Kidney capillary endothelial cell (primary cell): ENCODE results near the gene ZNF189.

Experiments
- DNase-seq: peaks from one replicate; pipeline ENCODE4 v3.0.0-alpha.2; 2018; ENCODE audit warnings: low spot score

ZNF189 gene

DNA sequence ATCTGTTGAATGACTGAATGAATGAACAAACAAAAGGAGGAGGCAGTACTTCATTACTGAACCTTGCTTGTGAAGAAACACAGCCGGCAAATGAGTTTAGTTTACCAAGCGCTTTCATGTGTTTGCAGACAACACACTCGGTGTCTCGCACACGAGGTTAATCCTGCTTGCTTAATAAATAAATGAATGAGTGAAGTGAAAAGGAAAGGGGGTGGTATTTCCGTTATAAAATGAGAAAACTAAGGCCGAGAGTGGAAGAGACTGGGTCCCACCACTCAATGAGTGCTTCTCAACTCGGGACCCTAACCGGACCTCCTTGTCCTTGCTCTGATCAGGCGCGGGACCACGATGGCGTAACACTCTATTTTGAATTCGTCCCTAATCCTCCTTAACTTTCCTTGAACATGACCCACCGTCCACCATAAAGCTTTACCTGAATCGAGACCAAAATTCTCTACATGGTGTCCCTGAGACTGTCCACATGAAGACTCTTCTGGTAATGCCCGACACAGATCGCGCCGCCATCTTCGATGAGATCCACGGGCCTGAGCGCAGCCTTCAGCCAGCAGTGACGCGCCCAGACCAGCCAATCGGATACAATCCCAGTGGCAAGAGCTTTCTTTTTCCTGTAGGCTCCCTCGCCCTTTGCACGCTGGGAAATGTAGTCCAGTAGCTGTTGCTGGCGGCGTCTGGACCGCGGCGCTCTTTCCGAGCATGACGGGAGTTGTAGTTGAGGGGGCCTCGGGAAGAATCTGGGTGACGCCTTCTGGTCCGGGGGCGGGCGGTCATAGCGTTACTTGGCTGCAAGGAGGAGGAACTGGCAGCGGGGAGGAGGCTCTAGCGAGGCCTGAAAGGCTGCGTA lies at the start of gene ZNF189, which contains the start of gene MRPL50:
TSS of gene ZNF189 (plus strand) at position 784 of the 862 bp plus-strand sequence. CDS start 306 bp downstream, outside the sequence.
TSS of gene MRPL50 (minus strand) at position 551 of the 862 bp plus-strand sequence. CDS start at position 525, 26 bp downstream.
- DNase-seq, result peak; percentile 99

DNA sequence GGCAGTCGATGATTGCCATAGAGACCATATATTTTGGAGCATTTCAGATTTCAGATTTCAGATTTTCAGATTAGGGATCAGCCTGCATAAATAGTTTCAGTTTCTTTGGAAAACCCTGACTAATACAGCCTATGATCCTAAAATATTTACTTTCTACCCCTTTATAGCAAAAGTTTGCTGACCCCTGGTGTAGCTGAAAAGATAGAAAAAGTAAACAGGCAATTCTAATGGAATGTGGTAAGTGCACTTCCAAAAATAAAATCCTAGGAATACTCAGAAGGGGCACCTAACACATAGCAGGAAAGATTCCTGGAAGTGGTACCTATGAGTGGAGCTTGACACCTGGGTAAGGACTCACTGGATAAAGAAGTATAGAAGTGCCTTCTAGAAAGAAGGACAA lies 48.4 kb upstream of the ZNF189 start:
- no peak for DNase-seq

DNA sequence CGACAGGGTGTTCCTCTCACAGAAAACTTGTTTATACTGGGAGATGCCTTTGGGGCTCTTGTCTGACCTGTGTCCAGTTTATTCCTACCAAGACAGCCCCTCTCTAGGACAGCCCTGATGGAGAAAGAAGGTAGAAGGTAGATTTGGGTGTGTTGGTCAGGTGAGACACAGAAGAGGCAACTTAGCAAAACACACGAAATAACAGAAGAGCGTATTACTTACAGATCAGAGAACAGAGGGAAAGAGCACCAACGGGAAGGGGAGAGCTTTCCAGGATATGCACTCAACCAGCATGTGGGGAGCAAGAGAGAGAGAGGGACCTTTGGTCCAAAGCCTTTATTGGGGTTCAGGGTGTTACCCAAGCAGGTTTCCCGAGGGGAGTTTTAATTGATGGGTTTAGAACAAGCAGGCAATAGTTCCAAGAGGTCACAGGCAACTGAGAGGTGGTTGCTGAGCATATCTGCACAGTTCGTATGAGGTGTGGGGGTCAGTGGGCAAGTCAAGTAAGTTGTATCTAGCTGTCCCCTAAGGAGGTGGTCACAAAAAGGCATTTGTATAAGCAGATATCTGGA lies 45.7 kb upstream of the ZNF189 start:
- DNase-seq, result no peak

DNA sequence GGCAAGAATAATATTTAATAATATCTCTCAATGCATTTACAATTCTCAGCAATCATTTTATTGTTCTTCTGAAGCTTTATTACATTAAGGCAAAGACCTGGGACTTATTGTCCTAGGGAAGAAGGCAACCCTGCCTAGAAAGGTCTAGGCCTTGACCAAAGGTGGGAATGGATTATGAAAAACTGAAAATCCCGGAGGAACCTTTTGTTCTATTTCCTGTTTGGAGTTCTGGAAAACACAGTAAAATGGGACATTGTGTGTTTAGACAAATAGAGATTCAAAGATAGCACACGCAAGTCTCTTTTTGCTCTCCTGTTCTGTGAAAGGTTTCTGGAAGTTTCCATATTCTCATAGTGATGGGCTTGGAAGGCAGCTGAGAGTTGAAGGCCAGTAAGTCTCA lies 45.0 kb upstream of the ZNF189 start:
- no peak for DNase-seq

DNA sequence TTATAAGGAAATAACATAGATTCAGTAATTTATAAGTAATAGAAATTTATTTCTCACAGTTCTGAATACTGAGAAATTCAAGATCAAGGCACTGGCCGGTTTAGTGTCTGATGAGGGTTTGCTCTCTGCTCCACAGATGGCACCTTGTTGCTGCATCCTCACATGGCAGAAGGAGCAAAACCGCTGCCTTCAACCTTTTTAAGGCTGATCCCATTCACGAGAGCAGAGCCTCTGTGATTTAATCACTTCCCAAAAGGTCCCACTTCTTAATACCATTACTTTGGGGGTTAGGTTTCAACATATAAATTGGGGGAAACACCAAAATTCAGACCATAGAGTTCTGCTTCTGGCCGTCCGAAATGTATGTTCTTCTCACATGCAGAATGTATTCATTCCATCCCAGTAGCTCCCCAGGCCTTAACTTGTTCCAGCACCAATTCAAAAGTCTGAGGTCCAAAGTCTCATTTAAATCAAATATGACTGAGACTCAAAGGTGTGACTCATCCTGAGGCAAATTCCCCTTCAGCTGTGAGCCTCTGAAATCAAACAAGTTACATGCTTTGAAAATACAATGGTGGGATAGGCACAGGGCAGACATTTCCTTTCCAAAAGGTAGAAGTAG lies 44.4 kb upstream of the ZNF189 start:
- no peak for DNase-seq

DNA sequence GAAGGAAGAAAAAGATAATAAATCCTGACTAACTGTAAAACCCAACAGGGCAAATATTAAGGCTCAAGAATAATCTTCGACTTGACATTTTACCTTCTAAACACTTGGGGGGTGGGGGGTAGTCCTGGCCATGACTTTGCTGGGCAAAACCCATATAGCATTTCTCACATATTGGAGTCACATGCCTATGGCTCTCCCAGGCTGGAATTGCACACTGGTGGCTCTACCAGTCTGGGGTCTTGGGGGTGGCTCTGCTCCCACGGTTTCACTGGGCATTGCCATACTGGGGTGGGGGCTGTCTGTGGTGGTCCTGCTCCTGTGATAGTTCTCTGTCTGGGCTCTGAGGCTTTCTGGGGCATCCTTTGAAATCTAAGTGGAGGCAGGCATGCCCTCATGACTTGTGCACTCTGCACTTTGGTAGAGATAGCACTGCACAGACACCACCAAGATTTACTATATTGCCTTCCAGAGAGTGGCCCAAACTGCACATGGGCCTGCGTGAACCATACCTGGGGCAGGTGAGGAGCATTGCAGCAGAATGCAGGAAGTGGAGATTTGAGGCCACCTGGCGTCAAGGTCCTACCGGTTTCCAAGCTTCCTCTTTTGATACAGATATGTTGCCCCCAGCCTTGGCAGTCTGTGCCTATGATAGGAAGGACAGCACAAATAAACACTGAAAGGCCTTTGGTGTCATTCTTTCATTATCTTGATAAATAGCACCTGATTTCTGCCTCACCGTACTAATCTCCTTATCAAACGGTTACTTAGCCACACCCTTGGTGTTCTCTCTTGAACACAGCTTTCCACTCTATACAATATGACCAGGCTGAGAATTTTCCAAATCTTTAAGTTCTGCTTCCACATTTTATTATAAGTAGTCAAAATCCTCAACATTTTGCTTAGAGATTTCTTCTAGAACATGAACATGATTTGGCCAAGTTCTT lies 43.6 kb upstream of the ZNF189 start:
- no peak for DNase-seq

DNA sequence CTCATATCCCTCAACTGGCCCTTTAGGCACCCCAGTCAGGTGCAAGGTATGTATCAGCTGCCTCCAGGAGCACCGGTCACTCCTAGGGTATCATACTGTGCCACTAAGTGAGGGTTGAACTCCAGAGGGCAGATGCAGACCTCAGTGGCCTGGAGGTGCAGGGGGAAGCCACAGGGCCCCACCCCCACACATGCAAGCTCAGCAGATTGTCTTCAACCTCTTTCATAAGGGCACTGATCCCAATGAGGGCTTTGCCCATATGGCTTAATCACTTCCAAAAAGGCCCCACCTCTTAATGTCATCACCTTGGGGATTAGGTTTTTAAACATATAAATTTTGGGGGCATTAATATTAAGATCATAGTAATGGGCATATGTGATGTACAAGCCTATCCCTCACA lies 42.0 kb upstream of the ZNF189 start:
- no peak for DNase-seq

DNA sequence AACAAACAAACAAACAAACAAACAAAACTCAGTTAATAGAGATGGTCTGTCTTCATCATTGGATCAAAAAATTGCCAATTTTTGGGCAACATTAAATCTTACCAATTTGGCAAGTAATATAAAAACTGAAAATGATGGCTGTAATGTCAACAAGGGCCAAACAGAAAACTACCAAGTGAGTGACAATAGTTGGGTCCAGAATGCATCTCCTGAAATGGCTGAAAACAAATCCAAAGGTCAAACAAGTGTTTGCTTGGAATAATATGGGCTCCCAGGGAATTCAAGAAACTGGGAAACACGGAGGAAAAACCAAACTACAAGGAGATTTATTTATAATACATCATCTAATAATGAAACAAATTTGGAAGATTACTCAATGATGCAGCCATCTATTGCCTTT lies 39.0 kb upstream of the ZNF189 start:
- no peak for DNase-seq

DNA sequence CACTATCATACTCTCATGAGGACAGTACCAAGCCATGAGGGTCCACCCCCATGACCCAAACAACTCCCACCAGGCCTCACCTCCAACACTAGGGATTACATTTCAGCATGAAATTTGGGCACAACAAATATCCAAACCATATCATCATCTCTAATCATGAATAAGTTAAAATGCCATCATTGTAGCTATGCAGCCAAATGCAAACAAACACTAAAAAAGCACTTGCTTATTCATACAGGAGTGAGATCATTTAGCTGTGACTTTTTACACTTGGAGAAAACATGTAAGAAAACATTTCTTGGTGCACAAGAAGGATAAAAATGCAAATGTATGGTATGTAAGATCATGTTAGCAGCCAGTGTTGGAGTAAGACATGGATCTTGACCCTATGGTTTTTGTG lies 38.0 kb upstream of the ZNF189 start:
- DNase-seq, result no peak

DNA sequence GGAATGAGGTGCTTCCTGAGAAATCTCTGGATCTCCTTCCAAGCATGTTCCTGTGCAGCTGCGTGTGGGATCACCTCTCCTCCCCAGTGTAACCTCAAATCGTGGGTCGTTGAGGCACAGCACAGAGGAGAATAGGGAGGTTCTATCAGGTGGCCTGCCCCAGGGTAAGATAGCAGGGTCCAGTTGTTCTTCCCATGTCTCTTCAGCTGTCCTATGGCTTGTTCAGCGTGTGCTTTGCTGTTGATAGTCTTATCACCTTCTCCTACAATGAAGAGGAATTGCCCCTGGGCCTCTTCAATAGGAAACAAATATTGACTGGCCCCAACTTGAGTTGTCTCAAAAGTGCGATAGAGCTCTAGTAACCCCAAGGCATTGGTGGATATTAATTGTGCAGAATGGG lies 36.2 kb upstream of the ZNF189 start:
- no peak for DNase-seq

DNA sequence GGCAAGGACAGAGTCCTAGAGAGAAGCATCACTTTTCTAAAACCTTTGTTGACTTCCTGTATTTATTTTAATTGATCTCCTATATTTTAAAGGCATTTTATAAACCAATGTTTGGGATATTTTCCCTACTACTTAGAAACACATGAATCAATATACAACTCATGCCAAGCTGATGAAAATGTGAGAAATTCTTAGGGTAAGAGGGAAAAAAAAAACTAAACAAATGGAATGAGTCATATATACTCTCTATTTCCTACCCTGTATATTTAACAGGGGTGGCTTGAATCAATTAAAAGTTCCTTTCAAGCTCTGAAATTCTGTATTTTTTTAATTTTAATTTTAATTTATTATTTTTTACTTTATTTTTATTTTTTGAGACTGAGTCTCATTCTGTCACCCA lies 33.5 kb upstream of the ZNF189 start:
- no peak for DNase-seq

DNA sequence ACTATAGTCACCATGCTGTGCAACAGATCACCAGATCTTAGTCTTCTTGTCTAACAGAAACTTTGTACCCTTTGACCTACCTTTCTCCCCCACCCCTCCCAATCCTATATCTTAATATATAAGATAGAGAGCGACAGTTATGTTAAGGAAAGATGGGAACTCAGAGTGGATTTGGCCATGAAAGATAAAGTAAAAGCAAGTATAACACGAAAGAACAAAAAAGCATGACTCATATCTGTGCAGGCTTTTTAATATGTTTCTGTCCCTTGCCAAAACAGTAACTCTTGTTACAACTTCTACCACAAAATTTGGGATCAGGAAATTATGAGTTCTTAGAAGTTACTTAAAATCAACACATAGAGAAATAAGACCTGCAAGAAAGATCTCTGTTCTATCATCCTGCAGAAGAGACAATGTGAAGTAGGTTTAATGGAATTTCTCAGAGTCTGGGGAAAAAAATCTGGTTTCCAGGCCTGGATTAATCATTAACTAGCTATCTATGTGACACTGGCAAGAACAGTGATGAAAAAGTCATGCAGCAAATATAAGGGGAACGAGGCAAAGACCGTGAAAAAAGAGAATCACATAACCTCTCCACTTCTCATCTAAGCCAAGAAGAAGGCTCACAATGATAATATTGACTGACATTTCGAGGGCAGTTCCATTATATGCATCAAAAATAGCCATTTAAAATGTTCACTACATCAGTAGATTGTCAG lies 32.5 kb upstream of the ZNF189 start:
- no peak for DNase-seq

DNA sequence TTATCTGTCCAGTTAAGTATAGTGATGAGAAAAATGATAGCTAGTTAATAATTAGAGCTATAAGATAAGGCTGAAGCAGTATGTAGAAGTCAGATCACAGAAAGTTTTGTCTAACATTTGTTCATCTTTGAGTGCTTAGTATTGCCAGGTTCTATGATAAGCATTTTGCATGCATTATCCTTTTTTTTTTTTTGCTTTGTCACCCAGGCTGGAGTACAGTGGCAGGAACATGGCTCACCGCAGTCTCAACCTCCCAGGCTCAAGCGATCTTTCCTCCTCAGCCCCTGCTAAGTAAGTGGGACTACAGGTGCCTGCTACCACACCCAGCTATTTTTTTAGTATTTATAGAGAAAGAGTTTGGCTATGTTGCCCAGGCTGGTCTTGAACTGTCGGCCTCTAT lies 31.3 kb upstream of the ZNF189 start:
- DNase-seq, result no peak

DNA sequence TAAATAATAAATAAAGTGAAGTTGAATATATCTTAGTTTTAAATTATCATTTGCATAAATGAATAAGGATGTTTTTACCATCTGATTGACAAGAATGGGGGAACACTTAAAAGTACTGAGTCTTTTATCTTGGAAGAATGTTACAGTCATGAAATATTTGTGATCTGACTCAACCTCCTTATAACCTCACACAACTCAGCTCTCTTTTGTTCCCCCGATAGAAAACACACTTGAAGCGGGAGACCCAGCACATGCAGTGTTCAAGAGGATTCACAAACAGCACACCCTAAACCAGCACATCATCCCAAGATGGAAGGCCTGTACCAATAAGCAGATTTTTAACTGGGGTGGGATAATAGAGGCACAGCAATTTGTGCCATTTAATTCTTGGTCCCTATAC lies 29.4 kb upstream of the ZNF189 start:
- DNase-seq, result no peak

DNA sequence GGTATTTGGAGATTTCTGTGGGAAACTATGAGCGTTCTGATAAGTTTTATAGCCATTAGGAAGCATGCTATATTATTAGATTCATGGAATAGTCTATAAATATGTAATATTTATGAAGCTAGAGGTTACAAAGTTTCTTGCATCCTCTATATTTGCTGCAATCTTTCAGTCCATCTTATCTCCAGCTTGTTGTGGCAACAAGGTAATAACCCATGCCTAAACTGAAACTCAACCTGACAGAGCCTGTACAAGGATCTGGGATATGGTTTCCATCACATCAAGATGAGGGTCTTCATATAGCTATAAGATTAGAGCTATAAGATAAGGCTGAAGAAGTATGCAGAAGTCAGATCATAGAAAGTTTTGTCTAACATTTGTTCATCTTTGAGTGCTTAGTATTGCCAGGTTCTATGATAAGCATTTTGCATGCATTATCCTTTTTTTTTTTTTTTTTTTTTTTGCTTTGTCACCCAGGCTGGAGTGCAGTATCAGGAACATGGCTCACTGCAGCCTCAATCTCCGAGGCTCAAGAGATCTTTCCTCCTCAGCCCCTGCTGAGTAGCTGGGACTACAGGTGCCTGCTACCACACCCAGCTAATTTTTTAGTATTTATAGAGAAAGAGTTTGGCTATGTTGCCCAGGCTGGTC lies 28.6 kb upstream of the ZNF189 start:
- DNase-seq, result no peak

DNA sequence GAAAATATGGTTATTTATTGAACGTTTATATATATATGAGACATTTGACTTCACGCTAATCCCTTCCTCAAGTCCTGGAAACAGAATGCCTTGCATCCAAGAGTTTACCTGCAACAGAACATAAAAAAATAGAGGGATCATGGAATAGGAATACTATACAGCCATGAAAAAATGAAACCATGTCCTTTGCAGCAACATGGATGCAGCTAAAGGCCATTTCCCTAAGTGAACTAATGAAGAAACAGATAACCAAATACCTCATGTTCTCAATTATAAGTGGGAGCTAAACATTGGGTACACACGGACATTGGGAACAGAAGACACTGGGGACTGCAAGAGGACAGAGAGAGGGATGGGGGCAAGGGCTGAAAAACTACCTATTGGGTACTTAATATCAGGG lies 26.8 kb upstream of the ZNF189 start:
- no peak for DNase-seq

DNA sequence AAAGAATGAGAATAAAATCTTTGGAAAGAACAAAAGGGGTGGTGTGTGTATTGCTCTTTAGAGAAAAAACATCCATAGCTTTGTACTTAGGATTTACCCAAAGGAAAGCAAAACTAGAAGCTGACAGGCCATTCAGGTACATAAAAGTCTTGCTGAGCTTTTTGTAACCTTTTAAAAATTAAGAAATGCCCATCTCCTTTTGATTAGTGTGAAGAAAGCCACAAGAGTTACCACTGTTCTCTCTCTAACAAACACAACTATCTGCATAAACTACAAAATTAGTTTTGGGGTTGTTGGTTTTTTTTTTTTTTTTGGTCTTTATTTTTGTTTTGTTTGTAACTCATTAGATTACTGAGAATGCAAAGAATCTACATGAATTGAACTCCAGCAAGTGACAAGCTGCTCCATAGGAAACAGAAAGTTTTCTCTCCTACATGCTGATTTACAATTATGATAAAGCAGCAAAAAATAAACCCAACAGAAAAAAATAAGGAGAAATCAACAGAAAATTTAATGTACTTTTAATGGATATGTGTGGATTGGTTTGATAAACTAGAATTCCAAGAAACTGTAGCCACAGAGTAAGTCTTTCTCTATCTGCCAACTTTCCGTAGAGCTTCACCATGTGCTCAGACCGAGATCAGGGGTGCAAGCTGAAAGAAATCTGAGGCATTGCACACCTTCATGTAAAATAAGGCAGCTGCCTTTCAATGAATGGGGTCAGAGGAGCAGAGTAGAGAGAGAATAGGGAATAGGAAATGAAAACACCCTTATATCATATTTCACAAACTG lies 26.1 kb upstream of the ZNF189 start:
- DNase-seq, result no peak

DNA sequence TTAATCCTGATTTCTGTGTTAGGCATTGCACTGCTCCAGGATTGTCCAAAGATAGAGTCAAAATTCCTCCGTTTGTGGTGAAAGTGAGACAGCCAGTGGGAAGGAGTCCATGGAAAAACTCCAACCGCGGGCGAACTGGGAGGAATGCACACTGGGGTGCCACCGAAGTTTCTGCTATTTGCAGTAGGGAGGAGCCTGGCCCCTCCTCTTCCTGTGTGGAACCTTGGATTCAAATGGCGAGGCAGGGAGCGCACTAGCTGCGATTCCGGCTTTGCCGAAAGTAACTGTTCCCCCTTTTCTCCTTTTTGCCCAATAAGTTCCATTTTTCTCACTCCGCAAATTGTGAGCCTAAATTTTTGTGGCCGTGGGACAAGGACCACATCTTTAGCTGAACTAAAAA lies 23.1 kb upstream of the ZNF189 start:
- no peak for DNase-seq

DNA sequence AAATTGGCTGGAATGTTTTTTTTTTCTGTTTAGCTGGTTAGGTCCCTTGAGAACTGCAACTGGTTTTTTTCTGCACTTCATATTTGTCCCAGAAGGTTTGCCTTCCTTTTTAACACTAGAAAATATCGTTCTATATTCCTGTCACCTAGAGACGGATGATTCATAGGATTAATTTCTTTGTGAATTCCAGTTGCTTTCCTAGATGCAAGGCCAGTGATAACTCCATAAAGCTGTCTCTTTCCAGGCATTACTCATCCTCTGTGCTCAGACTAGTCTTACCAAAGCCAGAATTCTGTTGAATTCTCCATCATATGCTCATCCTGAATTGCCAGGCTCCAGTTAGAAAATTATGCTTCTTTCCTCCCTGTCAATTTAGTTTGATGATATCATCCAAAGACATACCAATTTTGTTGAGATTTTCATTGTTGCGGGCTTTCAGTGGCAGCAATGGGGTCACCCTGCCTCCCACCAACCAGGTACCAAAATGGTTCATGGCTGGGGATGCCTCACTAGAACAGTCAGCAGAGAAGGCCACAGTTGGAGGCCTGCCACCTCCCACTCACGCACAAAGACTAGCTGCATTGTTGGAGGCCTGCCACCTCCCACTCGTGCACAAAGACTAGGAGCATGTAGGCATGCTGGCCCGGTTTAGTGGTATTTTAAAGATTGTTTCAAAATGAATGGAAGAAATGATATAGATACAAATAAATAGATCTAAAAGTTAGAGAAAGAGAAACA lies 22.4 kb upstream of the ZNF189 start:
- DNase-seq, result no peak
